ENCODE data around the gene ORMDL3.

Gene ORMDL3

GRCh38 chr17:39927101-39927928, at the start of gene ORMDL3, which contains the start of gene LRRC3C:
Gene ORMDL3, minus strand, starts transcription at chr17:39927601. Its CDS starts 3,398 bp downstream, at chr17:39924203.
Gene LRRC3C, plus strand, starts transcription at chr17:39927732. Its CDS starts 13,792 bp downstream, at chr17:39941524.
- DNase-seq, result peak; percentile 88

GRCh38 chr17:39975801-39976200, 48.4 kb upstream of the ORMDL3 start:
- no peak for DNase-seq

- DNase-seq, result no peak
Observed at GRCh38 chr17:39974433-39974832, 47.0 kb upstream of the ORMDL3 start.

- DNase-seq, result no peak
Observed at GRCh38 chr17:39973496-39973895, 46.1 kb upstream of the ORMDL3 start.

- no peak for DNase-seq
Observed at GRCh38 chr17:39972271-39972670, 44.9 kb upstream of the ORMDL3 start.

- no peak for DNase-seq
Observed at GRCh38 chr17:39971076-39971603, 43.7 kb upstream of the ORMDL3 start.

- no peak for DNase-seq
Observed at GRCh38 chr17:39970157-39970692, 42.8 kb upstream of the ORMDL3 start.

- no peak for DNase-seq
Observed at GRCh38 chr17:39969375-39969774, 42.0 kb upstream of the ORMDL3 start.

GRCh38 chr17:39968761-39969160, 41.4 kb upstream of the ORMDL3 start:
- no peak for DNase-seq

GRCh38 chr17:39966771-39967170, 39.4 kb upstream of the ORMDL3 start:
- no peak for DNase-seq

GRCh38 chr17:39965017-39965699, 37.8 kb upstream of the ORMDL3 start:
- no peak for DNase-seq

- DNase-seq, result no peak
Observed at GRCh38 chr17:39963829-39964228, 36.4 kb upstream of the ORMDL3 start.

GRCh38 chr17:39962642-39963220, 35.3 kb upstream of the ORMDL3 start, which contains the start of gene GSDMA:
Gene GSDMA, plus strand, starts transcription at chr17:39963004. Its CDS starts 2,684 bp downstream, at chr17:39965688.
- no peak for DNase-seq

GRCh38 chr17:39960524-39961041, 33.2 kb upstream of the ORMDL3 start:
- DNase-seq, result no peak

GRCh38 chr17:39955726-39956225, 28.4 kb upstream of the ORMDL3 start:
- no peak for DNase-seq

GRCh38 chr17:39954876-39955275, 27.5 kb upstream of the ORMDL3 start:
- no peak for DNase-seq

- no peak for DNase-seq
Observed at GRCh38 chr17:39953471-39953888, 26.1 kb upstream of the ORMDL3 start.

GRCh38 chr17:39952680-39953470, 25.5 kb upstream of the ORMDL3 start:
- DNase-seq, result peak; percentile 95

- no peak for DNase-seq
Observed at GRCh38 chr17:39951924-39952679, 24.7 kb upstream of the ORMDL3 start.

- no peak for DNase-seq
Observed at GRCh38 chr17:39950871-39951348, 23.5 kb upstream of the ORMDL3 start.

GRCh38 chr17:39949028-39949427, 21.6 kb upstream of the ORMDL3 start:
- DNase-seq, result no peak
